ENCODE results near the gene WNT3A. TPM values are rescaled to one million over a fixed set of nuclear protein-coding genes. Genes with fewer than 3 reads are reported as not detected.

The WNT3A gene
- total and polyA plus RNA-seq, 2 experiments from 2014 or later, result 0.07 to 0.65 TPM

- Histone ChIP-seq H3K4me1 (ENCODE audit: insufficient read depth) (no peaks in the 10 kb centered on the region), H3K36me3 (ENCODE audit: insufficient read depth) (peaks cover 3% of the 10 kb centered on the region; the same call in 1 of the 2 replicates), H3K4me3 (no peak overlapping the region), H3K79me2 (replicated peaks; ENCODE audit: insufficient read depth) (peaks cover 67% of the 10 kb centered on the region), H2AFZ (no peak overlapping the region), H3K27me3 (ENCODE audit: insufficient read depth) (no peaks in the 10 kb centered on the region), H3K9me2 (ENCODE audit: insufficient read depth) (no peaks in the 10 kb centered on the region), H3K27ac (ENCODE audit: low read depth) (no peak overlapping the region), H3K4me2 (no peak overlapping the region), H4K20me1 (replicated peaks; ENCODE audit: insufficient read depth) (peaks cover 63% of the 10 kb centered on the region), H3F3A (replicated peaks; ENCODE audit: low read depth) (no peaks in the 10 kb centered on the region)
- Mint-ChIP-seq H3K27me3 (ENCODE audit: insufficient read depth, low read depth, poor library complexity) (peaks cover 9% of the 10 kb centered on the region), H3K4me1 (peaks cover 7% of the 10 kb centered on the region), H3K36me3 (ENCODE audit: low read depth) (peaks cover 65% of the 10 kb centered on the region), H3K9me3 (peaks cover 11% of the 10 kb centered on the region), H3K27ac (no peak overlapping the region), H3K4me3 (no peak overlapping the region)
- ATAC-seq (no peak), DNase-seq (ENCODE audit: low spot score) (no peak)
- TF ChIP-seq POLR2AphosphoS5 (IDR thresholded peaks at IDR 0.05; ENCODE audit: low read depth) (no peak), STAT1 (IDR thresholded peaks at IDR 0.05; ENCODE audit: unreplicated experiment) (no peak), EZH2phosphoT487 (IDR thresholded peaks at IDR 0.05; ENCODE audit: unreplicated experiment) (no peak), JUNB (IDR thresholded peaks at IDR 0.05; ENCODE audit: unreplicated experiment) (no peak), CTCF (conservative IDR thresholded peaks at IDR 0.05; ENCODE audit: low read depth in 2 of 2) (no peak)
These were observed 88.4 kb downstream of the WNT3A start for GRCh38 chr1:228095161-228095560.

- H3K36me3 Mint-ChIP-seq (ENCODE audit: low read depth), result peaks cover 71% of the 10 kb centered on the region
- Histone ChIP-seq H3K4me3 (no peak overlapping the region), H3K4me1 (ENCODE audit: insufficient read depth) (no peaks in the 10 kb centered on the region), H3K4me2 (no peak overlapping the region), H3K27ac (ENCODE audit: low read depth) (no peak overlapping the region), H3F3A (replicated peaks; ENCODE audit: low read depth) (no peaks in the 10 kb centered on the region), H3K27me3 (ENCODE audit: insufficient read depth) (no peaks in the 10 kb centered on the region), H3K79me2 (replicated peaks; ENCODE audit: insufficient read depth) (peaks cover 60% of the 10 kb centered on the region), H3K36me3 (ENCODE audit: insufficient read depth) (peaks cover 3% of the 10 kb centered on the region; the same call in 1 of the 2 replicates), H4K20me1 (replicated peaks; ENCODE audit: insufficient read depth) (peaks cover 57% of the 10 kb centered on the region), H3K9me2 (ENCODE audit: insufficient read depth) (no peaks in the 10 kb centered on the region), H2AFZ (no peak overlapping the region)
- no peak overlapping the region for H3K4me3 Mint-ChIP-seq
- no peak overlapping the region for H3K27ac Mint-ChIP-seq
- peaks cover 11% of the 10 kb centered on the region for H3K27me3 Mint-ChIP-seq (ENCODE audit: insufficient read depth, low read depth, poor library complexity)
- no peak for DNase-seq (ENCODE audit: low spot score)
- H3K9me3 Mint-ChIP-seq, result peaks cover 11% of the 10 kb centered on the region
- ATAC-seq, result no peak
- H3K4me1 Mint-ChIP-seq, result peaks cover 7% of the 10 kb centered on the region
- TF ChIP-seq ZNF462 (CRISPR knock-in tag; IDR thresholded peaks at IDR 0.05) (no peak), POLR2AphosphoS5 (IDR thresholded peaks at IDR 0.05; ENCODE audit: low read depth) (no peak), CTCF (conservative IDR thresholded peaks at IDR 0.05; ENCODE audit: low read depth in 2 of 2) (no peak), NANOG (IDR thresholded peaks at IDR 0.05; ENCODE audit: borderline replicate concordance) (no peak), REST (IDR thresholded peaks at IDR 0.05; ENCODE audit: unreplicated experiment) (no peak)
These were observed 89.1 kb downstream of the WNT3A start for GRCh38 chr1:228095938-228096337.

Data from GM23338 (cell line).